ENCODE results near the gene NXNL2. TPM values are rescaled to one million over a fixed set of nuclear protein-coding genes. Genes with fewer than 3 reads are reported as not detected.

NXNL2 gene
- total RNA-seq, 4 donors from 2014 or later: not detected

DNA sequence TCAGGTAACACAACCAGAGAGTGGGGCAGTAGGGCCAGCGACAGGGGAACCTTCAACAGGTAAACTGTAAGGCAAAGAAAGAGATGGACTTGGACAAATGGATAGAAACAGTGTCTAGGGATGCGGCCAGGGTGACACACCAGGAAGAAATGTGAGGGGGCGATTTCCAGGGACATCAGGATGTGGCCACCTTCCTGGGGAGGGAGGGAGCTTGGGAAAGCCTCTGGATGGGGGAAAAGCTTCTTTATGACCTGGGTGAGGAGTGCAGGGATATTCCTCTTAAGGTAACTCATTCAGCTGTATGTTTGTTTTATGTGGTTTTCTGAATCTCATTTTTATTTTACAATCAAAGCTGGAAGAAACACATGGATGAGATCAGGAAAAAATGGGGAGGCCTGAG is 11.9 kb upstream of the NXNL2 start:
- TF ChIP-seq, protein P1, sequence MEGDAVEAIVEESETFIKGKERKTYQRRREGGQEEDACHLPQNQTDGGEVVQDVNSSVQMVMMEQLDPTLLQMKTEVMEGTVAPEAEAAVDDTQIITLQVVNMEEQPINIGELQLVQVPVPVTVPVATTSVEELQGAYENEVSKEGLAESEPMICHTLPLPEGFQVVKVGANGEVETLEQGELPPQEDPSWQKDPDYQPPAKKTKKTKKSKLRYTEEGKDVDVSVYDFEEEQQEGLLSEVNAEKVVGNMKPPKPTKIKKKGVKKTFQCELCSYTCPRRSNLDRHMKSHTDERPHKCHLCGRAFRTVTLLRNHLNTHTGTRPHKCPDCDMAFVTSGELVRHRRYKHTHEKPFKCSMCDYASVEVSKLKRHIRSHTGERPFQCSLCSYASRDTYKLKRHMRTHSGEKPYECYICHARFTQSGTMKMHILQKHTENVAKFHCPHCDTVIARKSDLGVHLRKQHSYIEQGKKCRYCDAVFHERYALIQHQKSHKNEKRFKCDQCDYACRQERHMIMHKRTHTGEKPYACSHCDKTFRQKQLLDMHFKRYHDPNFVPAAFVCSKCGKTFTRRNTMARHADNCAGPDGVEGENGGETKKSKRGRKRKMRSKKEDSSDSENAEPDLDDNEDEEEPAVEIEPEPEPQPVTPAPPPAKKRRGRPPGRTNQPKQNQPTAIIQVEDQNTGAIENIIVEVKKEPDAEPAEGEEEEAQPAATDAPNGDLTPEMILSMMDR (IDR thresholded peaks at IDR 0.05; ENCODE audit: low read depth): no peak

DNA sequence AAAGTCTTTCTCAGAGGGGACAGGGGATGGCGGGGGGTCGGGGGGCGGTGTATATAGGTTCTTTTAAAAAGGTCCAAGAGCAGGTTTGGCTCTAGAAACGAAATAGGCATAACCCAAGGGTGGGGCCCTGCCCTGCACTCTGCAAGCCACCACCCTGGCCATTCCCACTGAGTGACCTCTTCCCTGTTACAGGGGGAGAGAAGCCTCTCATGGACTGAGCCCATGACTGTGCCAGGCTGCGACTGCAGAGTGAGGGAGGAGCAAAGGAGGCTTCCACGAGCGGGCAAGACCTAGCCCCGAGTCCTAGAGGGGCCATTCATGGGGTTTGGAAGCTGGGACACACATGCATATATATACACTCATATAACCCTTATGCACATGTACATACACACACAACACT is 10.1 kb upstream of the NXNL2 start:
- TF ChIP-seq, protein P1 (IDR thresholded peaks at IDR 0.05; ENCODE audit: low read depth): no peak

DNA sequence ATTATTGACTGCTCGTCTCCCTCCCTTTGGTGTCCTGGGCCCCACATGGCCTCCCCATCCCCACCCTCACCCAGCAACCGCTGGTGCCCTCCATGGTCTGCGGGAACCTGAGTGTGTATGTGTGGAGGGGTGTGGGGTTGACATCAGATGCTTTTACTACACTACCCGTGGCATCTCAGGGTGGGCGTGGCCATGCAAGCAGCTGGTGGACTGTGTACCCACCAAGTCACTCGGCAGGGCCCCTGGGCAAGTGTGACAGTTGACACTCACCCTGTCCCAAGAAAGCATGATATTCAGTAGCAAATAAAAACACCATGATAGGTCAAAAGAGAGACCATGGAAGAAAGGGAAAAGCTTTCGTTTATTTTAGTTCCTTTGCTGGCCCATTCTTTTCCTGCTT is 7.4 kb upstream of the NXNL2 start:
- TF ChIP-seq, protein P1 (IDR thresholded peaks at IDR 0.05; ENCODE audit: low read depth): no peak

DNA sequence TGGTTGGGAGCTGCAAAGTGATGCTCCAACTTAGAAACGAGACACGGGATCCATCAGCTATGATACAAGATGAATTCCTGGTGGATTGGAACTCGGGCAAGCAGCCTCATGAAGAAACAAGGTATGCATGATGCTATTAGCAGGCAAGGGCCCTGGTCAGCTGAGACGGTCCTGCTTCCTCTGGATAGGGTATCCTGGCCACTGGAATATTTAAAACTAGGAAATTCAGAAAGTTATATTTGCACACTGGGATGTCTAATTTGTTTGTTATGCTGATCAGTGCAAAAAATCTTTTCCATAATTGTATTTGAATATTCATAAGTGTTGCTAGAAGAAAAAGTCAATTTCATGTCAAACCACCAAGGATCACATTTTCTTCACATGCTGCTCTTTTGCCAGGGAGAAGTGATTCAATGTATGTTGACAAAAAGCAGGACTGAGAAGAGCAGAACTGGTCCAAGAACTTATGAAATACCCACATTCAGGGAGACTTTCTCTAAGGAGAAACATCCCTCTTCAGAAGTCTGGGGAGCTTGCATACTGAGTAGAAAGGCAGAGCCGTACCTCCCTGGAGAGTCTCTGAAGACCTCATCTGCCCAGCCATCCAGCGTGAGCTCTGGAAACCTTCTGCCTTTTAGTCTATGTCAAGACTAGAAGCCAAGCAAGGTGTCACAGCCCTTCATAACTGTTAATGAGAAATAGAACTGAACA is 6.7 kb upstream of the NXNL2 start:
- TF ChIP-seq, protein P1 (IDR thresholded peaks at IDR 0.05; ENCODE audit: low read depth): no peak

DNA sequence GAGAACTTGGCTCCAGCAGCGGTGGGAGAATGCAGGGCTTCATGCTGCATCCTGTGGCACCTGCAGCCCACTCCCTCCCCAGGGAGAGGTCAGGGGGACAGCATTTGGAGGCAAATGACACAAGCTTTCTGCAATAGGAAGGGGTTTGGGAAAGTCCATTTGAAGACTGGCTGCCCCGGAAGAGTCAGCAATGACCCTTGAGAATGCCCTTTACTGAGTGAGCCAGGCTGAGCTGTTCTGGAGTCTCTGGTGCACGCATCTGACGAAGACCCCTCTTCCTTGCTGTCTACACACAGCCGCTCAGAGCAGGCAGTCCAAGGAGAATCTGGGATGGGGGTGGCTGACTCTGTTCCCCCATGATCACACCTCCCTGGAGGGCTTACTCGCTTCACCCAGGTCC is 5.5 kb upstream of the NXNL2 start:
- TF ChIP-seq, protein P1 (IDR thresholded peaks at IDR 0.05; ENCODE audit: low read depth): no peak

DNA sequence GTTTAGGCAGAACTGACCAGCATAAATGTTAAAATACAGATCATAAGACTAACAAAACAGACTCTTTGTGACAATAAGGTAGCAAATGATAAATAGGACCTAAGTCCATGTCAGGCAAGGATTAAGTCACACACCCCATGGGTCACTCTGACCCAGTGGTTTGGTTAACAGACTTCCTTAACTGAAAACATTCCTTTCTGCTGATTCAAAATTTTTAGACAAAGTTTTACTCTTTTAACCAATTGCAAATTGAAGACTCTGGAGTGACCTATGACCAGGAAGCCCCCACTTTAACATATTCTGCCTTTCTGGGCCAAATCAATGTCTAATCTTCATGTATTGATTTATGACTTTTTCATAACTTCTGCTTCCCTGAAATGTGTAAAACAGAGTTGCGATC is 4.9 kb upstream of the NXNL2 start:
- TF ChIP-seq, protein P1 (IDR thresholded peaks at IDR 0.05; ENCODE audit: low read depth): no peak

DNA sequence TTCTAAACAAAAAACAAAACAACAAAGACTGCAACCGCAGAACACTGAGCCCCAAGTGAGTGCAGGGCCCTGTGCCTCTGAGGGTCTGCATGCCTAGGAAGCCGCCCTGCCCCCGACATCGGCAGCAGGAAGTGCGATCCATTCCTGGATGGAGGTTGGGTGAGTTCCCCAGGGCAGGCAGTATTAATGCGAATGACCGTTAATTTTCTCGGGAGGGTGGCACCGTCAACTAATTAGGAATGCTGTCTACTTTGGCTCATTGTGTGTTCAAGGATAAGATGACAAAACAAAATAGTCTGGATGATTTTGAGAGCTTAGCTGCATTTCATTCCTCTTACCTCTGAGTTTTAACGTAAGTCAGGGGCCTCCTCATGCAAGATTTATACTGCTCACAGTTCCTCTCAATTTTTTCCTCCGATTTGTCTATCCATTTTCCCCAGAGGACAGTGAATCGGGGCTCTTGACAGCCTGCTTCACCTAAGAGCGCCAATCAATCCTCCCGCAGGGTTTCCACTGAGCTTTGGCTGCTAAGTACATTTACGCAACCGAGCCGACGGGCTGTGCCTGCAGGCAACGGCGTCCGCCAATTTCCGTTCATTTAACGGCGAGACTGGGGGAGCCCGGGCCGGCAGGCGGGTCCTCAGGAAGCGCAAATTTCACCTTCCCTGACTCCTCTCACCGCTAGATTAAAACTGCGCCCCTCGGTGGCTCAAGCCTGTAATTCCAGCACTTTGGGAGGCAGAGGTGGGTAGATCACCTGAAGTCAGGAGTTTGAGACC is 2.9 kb upstream of the NXNL2 start:
- TF ChIP-seq, protein P1 (IDR thresholded peaks at IDR 0.05; ENCODE audit: low read depth): no peak
